ENCODE data around the gene HOXD9.

Gene HOXD9

GRCh38 chr2:176085861-176086771 lies 36.4 kb upstream of the HOXD9 start:
- DNase-seq (ENCODE audit: low read depth, low spot score) = no peak

GRCh38 chr2:176087330-176088047 lies 35.0 kb upstream of the HOXD9 start:
- no peak for DNase-seq (ENCODE audit: low read depth, low spot score)

GRCh38 chr2:176088048-176088936 lies 34.2 kb upstream of the HOXD9 start:
- no peak for DNase-seq (ENCODE audit: low read depth, low spot score)

GRCh38 chr2:176088937-176089842 lies 33.3 kb upstream of the HOXD9 start:
- no peak for DNase-seq (ENCODE audit: low read depth, low spot score)

- DNase-seq (ENCODE audit: low read depth, low spot score) = no peak
Measured at GRCh38 chr2:176089843-176090395, 32.6 kb upstream of the HOXD9 start.

DNA sequence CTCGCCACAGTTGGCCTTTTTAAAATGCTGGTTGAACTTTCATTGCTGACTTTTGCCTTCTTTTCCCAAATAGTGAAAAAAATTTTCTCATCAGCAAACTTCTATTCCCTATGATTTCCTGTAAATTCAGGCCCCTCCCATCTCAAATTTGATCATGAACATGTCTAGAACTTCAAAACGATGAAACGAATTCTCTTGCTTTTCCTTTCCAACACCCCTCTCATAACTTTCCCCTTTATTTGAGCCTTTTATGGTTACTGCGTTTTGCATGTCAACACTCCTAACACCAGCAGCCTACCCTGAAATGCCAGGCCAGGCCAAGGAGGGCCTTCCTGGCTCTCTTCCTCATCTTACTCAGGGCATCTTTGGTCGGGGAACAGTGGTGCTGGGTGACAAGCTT lies 31.7 kb upstream of the HOXD9 start:
- no peak for DNase-seq (ENCODE audit: low read depth, low spot score)

- no peak for DNase-seq (ENCODE audit: low read depth, low spot score)
Measured at GRCh38 chr2:176091329-176092258, 30.9 kb upstream of the HOXD9 start.

DNA sequence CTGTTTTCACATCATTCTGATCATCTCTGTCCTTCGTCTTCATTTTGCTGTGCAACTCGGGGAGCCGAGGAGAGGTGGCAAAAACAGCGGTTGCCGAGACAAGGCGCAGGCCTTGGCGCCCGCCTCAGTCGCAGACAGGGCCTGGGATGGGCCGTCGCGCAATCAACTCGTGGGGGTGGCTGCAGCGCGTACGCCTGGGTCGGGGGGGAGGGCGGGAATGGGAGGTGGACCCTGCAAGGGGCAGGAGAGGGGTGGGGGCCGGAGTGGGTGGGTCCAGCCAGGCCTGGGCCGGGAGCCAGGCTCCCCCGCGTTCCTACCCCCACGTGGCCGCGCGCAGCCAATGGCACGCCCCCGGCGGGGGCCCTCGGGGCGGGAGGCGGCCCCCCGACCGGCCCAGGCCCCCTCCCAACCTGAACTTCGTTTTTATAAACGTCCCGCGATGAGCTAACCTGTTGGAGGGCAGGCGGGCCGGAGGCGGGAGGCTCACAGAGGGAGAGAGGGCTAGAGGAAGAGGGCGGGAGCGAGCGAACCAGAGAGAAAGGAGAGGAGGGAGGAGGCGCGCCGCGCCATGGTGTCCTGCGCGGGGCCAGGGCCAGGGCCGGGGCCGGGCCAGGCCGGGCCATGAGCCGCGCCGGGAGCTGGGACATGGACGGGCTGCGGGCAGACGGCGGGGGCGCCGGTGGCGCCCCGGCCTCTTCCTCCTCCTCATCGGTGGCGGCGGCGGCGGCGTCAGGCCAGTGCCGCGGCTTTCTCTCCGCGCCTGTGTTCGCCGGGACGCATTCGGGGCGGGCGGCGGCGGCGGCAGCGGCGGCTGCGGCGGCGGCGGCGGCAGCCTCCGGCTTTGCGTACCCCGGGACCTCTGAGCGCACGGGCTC lies 30.0 kb upstream of the HOXD9 start, which contains the start of gene HOXD13:
Gene HOXD13 (plus strand): TSS at position 452 of the 875 bp plus-strand sequence. CDS start 170 bp downstream, at position 622.
- DNase-seq (ENCODE audit: low read depth, low spot score) = no peak

- DNase-seq (ENCODE audit: low read depth, low spot score) = no peak
Measured at GRCh38 chr2:176093145-176093897, 29.2 kb upstream of the HOXD9 start.

- no peak for DNase-seq (ENCODE audit: low read depth, low spot score)
Measured at GRCh38 chr2:176093898-176094249, 28.6 kb upstream of the HOXD9 start.

- DNase-seq (ENCODE audit: low read depth, low spot score) = no peak
Measured at GRCh38 chr2:176094349-176094748, 28.2 kb upstream of the HOXD9 start.

- DNase-seq (ENCODE audit: low read depth, low spot score) = no peak
Measured at GRCh38 chr2:176095421-176095820, 27.1 kb upstream of the HOXD9 start.

DNA sequence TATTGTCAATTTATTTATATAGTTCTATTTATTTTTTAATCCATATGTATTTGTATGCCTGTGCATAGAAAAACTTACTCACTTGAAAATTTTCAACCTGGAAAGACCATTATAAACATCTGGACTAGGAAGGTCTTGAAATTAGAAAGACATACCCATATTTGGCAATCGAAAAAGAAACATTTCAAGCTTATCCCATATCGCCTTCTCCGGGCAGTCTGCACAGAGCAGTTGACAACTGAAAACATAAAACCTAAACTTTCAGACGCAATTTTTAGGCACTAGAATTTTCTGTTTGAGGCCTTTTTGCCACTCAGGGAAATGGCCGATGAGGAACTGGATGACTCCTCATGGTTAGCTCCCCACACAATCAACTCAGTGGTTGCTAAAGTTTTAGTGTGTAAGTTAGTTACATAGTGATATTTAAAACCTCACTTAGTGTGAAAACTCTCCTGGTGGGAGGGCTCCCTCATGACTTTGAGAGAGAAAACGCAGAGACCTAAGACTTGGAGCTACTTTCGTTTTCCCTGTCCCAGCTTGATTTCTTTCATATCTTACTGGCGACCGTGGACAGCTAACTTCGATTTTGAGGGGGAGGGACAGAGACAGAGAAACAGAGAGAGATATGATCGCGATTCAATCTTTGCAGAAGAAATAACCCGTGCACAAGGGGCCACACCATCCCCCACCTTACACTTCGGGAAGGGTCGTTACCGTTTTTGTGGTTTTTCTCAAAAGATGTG lies 26.1 kb upstream of the HOXD9 start:
- DNase-seq (ENCODE audit: low read depth, low spot score) = no peak

DNA sequence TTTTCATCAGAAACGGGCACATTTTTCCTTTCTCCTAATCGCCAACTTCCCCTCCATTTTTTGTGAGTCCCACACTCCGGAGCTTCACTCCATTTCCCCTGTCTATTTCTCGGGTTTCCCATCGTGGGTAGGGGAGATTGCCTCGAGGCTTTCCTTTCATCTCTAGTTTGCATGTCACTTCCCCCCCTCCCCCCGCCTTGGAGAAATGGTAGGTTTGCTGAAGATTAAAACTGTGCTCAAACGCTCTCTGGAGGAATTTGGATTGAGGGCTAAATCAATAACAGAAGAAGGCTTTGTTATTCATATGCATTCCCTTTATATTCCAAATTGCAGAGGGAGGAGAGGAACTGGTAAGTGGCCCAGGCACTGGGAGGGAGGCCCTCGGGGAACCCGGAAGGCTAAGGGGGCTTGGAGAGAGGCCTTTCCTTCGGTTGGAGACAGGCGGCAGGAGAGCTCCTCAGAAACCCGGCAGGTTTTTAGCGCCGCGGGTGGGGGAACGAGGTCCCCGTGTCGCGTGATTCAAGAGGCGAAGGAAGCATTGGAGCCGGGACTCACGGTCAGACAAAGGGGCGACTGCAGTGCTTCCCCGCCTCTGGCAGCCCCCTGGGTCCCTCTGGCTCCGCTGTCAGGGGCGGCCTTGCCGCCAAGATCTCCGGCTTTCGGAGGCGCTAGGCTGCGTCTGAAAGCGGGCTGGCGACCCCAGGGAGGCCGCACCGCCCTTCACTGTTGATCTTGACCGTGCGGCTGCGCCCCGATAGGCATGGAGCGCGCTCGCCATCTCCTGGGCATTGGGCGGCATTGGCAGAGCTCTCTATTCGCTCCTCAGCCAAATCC lies 25.3 kb upstream of the HOXD9 start:
- peak; percentile 84 for DNase-seq (ENCODE audit: low read depth, low spot score)

- no peak for DNase-seq (ENCODE audit: low read depth, low spot score)
Measured at GRCh38 chr2:176097820-176098365, 24.6 kb upstream of the HOXD9 start.

All from iPS DF 19.7 (cell line).